GM10248 (cell line): ENCODE results near the gene MYLK2.
"Not testable (repeated sequence)": the region's sequence is repeated elsewhere in the genome, so short reads cannot be mapped to it uniquely, and the experiment has no call there.

ENCODE experiments used
- CTCF ChIA-PET: fragments of 300-600 bp; sonication (Branson Sonifier 250); formaldehyde crosslinking; extraction: SDS; loops from one replicate; lab custom pipeline; 2021; ENCODE audit warnings: antibody characterized with exemption; lab: Yijun Ruan, JAX
- POLR2A ChIA-PET: fragments of 350-650 bp; sonication (Branson Sonifier 250); formaldehyde crosslinking; extraction: SDS; loops from one replicate; lab custom pipeline; 2020; ENCODE audit warnings: antibody characterized with exemption; lab: Yijun Ruan, JAX
- DNase-seq: peaks from one replicate; pipeline ENCODE4 v3.0.0; 2012; ENCODE audit errors: extremely low spot score
- CTCF ChIP-seq: IDR thresholded peaks from 2 replicates; pipeline ENCODE4 v1.5.1; 2012; ENCODE audit warnings: mild to moderate bottlenecking, low read depth; ENCODE audit errors: extremely low read depth, missing control alignments, control extremely low read depth

The MYLK2 gene

GRCh38 chr20:31813611-31814010 is 5.5 kb upstream of the MYLK2 start:
- CTCF ChIA-PET: interaction anchor here (1.2 to 15.0 kb wide), 4 partner anchors 9 to 23 kb away, joined by 3 to 154 read pairs (median 10); no protein-coding TSS in a partner anchor
- POLR2A ChIA-PET: no interaction called here
- no peak for DNase-seq
- TF ChIP-seq CTCF: no peak

DNA sequence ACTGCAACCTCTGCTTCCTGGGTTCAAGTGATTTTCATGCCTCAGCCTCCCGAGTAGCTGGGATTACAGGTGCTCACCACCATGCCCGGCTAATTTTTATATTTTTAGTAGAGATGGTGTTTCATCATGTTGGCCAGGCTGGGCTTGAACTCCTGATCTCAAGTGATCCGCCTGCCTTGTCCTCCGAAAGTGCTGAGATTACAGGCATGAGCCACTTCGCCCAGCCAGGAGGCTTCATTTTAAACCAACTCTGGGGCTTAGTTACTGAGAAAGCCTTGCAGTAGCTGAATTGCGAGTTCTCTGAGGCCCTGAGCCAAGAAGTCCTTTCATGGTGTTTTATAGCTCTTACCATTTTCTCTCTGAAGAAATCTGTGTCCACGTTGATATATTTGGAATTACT is 5.0 kb upstream of the MYLK2 start:
- POLR2A ChIA-PET, DNase-seq: not testable (repeated sequence)
- CTCF ChIA-PET: interaction anchor here (1.2 to 15.0 kb wide), 6 partner anchors 9 to 39 kb away, joined by 3 to 154 read pairs (median 4); partner anchors contain the start of gene FOXS1

DNA sequence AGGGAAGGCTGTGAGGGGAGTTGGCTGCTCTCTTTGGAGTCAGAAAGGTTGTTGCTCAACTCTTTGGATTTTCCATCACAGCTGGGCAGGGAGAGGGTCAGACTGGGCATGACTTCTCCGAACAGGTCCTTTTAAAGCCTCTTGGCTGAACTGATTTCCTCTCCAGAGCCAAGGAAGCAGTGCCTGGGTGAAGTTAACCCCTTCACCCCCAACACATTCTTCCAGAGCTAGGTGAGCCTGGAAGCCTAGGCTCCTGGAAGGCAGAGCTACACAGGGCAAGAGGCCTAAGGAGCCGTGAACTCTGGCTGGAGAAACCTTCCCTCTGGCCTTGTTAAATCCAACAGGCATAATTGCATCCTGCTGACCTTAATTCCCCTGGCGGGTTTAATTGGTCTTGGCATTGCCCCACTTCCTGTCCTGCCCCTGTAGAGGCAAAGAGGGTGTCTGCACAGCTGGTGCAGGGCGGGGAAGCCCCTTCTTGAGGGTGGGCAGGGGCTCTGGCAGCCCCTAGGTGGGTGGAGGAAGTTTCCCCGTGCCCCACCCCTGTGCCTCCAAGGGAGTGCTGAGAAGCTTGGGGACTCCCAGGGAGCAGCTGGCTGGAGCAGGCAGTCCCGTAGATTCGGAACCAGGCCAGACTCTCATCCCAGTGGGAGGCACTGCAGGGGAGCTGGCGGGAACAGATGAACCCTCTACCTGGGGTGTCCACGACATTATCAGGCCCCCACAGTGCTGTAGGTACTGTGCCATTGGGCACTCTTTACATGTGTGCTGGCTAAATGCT is 3.6 kb upstream of the MYLK2 start:
- ChIA-PET CTCF (interaction anchor here (0.9 to 15.0 kb wide), 6 partner anchors 21 to 37 kb away, joined by 3 to 154 read pairs (median 6); partner anchors contain the start of gene FOXS1), POLR2A (no interaction called here)
- no peak for TF ChIP-seq CTCF
- no peak for DNase-seq

DNA sequence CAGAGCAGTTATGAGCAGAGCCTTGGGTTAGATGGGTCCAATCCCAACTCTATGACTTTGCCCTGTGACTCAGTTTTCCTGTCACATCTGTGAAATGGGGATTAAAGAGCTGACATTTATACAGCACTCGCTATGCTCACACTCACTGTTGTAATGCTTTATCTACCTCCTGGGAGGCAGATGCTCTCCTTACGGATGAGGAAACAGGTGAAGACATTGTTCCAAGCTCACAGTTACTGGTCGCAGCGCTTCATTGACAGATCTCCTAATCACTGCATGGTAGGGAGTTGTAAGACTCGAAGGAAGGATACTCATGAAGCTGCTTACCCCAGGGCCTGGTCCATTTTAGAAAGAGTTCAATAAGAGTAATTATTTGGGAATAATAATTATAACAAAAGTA is 2.9 kb upstream of the MYLK2 start:
- no peak for TF ChIP-seq CTCF
- ChIA-PET POLR2A (no interaction called here), CTCF (interaction anchor here (0.9 to 15.0 kb wide), 4 partner anchors 20 to 36 kb away, joined by 3 to 154 read pairs (median 11); no protein-coding TSS in a partner anchor)
- DNase-seq: no peak

DNA sequence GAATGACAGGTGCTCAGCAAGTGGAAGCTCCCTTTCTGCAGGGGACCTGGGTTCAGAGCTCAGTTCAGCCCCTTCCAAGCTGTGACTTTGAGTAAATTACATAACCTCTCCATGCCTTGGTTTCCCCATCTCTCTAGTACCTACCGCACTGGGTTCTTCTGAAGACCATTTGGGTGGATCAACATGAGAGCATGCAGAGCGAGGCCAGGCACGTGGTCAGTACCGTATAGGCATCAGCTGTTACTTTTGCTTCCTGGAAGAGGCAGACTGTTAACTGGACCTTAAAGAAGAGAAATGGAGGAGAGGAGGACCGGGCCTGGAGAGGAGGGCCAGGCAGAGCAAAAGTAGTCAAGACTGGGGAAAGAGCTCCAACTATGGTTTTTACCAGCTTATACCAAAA is 1.7 kb upstream of the MYLK2 start:
- POLR2A ChIA-PET: no interaction called here
- CTCF ChIA-PET: interaction anchor here (0.8 to 15.0 kb wide), 9 partner anchors 9 to 274 kb away, joined by 3 to 154 read pairs (median 4); partner anchors contain the start of gene PDRG1
- TF ChIP-seq CTCF: no peak
- no peak for DNase-seq

DNA sequence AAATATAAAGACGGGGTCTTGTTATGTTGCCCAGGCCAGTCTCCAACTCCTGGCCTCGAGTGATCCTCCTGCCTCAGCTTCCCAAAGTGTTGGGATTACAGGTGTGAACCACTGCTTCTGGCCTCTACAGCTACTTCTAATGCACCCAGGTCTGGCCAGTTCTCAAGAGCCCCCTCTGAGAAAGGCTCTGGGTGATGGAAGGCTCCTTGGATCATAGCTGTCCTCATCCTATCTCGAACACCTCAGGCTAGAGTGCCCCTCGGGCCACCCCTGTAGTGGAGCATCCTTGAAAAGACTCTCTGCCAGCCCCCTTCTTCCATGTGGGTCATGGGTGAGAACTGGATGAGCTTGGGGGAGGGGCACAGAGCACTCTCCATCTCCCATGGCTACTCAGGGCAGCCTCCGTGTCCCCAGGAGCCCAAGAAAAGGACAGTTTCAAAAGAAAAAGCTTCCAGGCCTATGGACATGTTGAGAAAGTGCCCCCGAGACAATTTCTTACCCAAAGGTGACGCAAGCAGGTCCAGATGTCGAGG is 714 bp upstream of the MYLK2 start:
- CTCF ChIA-PET: interaction anchor here (0.8 to 15.0 kb wide), 8 partner anchors 8 to 273 kb away, joined by 3 to 154 read pairs (median 3); partner anchors contain the start of gene PDRG1
- POLR2A ChIA-PET: no interaction called here
- DNase-seq: no peak
- TF ChIP-seq CTCF: no peak
